AG09319 (cell line): ENCODE data around the gene OR1E1.
"Not testable (repeated sequence)": the region's sequence is repeated elsewhere in the genome, so short reads cannot be mapped to it uniquely, and the experiment has no call there.

Experiments
- DNase-seq: peaks from one replicate; pipeline ENCODE4 v3.0.0-alpha.2; 2010; ENCODE audit warnings: low read depth; ENCODE audit errors: extremely low read depth
- TF ChIP-seq, protein P1 (sequence below): IDR thresholded peaks from 2 replicates; pipeline ENCODE4 v1.5.1; 2011; ENCODE audit warnings: low read depth, mild to moderate bottlenecking, inconsistent platforms, low read length, moderate library complexity

Gene OR1E1

GRCh38 chr17:3411070-3411469, 12.9 kb upstream of the OR1E1 start, which contains the start of gene OR3A3:
Gene OR3A3 (plus strand): TSS chr17:3411370.
- TF ChIP-seq, protein P1, sequence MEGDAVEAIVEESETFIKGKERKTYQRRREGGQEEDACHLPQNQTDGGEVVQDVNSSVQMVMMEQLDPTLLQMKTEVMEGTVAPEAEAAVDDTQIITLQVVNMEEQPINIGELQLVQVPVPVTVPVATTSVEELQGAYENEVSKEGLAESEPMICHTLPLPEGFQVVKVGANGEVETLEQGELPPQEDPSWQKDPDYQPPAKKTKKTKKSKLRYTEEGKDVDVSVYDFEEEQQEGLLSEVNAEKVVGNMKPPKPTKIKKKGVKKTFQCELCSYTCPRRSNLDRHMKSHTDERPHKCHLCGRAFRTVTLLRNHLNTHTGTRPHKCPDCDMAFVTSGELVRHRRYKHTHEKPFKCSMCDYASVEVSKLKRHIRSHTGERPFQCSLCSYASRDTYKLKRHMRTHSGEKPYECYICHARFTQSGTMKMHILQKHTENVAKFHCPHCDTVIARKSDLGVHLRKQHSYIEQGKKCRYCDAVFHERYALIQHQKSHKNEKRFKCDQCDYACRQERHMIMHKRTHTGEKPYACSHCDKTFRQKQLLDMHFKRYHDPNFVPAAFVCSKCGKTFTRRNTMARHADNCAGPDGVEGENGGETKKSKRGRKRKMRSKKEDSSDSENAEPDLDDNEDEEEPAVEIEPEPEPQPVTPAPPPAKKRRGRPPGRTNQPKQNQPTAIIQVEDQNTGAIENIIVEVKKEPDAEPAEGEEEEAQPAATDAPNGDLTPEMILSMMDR = no peak
- DNase-seq = no peak

DNA sequence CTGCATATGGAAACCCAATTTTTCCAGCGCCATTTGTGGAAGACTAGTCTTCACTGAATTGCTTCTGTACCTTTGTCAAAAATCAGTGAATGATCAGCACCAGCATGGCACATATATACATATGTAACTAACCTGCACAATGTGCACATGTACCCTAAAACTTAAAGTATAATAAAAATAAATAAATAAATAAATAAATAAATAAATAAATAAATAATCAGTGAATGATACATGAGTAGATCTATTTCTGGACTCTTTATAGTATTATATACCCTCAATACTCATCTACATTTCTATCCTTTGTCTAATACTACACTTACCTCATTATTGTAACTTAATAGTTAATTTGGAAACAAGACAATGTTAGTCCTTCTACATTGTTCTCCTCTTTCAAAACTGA, 5.6 kb upstream of the OR1E1 start:
- DNase-seq = not testable (repeated sequence)

GRCh38 chr17:3401786-3402185, 3.6 kb upstream of the OR1E1 start:
- DNase-seq = no peak

DNA sequence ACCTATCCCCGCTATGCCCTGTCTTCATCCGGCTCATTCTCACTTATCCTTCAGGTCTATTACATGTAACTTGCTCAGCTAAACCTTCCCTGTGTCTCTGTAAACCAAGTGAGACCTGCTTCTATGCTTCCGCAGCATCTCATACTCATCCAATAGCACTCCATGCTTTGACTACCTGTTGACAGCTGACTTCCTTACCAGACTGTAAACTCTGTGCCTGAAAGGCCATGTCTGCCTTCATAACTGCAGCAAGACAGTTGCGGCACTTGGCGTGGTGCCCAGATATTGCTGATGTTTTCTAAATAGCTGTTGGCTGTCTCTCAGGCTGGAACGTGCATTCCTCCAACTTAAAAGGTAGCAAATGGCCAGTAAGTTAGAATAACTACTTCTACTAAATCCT, 1.8 kb upstream of the OR1E1 start:
- TF ChIP-seq, protein P1 = no peak
- DNase-seq = no peak

More at GRCh38 chr17:3401786-3402185, 3.6 kb upstream of the OR1E1 start:
- TF ChIP-seq, protein P1 = no peak

DNA sequence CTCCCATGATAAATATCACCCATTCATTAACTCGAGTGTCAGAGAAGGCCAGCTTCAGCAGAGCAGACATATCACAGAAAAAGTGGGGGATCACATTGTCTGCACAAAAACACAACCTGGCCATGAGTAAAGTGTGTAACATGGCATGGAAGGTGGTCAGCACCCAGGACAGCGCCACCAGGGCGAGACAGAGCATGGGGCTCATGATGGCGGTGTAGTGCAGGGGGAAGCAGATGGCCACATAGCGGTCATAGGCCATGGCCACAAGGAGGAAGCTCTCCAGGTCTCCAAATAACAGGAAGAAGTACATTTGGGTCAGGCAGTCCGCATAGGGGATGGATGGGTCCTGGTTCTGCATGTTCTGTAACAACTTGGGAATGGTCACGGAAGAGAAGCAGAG, 409 bp downstream of the OR1E1 start:
- DNase-seq = not testable (repeated sequence)

DNA sequence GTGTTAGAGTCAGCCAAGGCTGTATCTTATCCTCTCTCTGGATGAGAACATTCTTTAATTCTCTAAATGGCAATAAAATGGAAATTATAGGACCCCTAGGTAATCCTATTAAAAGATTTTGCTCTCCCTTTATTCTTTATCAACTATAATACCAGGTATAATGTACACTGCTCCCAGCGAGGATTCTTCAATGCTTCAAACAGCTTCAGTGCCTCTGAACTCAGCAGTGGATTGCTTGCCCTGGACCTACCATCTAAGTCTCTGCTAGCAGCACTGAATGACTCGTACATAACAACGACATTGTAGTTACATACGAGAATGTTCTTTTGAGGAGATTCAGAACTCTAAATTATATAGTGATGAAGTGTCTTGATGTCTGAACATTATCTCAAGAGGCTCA, 8.4 kb downstream of the OR1E1 start:
- TF ChIP-seq, protein P1 = no peak
- no peak for DNase-seq

- TF ChIP-seq, protein P1 = no peak
- DNase-seq = no peak
Observed at GRCh38 chr17:3385869-3386816, 12.1 kb downstream of the OR1E1 start, which contains the start of gene OR3A2. Gene OR3A2 (minus strand): TSS chr17:3386308.

DNA sequence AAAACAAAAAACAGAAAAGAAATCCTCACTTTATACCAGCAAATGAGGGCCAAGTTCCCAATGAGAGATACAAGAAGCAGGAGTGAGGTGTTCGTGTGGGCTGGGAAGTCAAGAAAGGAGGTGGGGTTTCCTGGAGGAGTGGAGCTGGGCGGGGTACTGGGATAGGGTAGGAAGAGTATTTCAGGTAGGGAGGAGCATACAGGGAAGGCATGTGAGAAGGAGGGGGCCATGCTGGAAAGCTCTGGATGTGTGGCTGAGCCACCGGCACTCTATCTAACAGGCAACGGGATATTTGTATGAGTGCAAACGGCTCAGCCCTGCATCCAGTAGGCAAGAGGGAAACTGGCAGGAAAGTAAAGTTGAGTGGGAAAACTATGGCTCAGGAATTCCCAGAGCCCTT, 16.3 kb downstream of the OR1E1 start:
- TF ChIP-seq, protein P1 = no peak
- DNase-seq = no peak
